GM23338 (cell line): ENCODE measurements around the gene PGS1. TPM values are rescaled to one million over a fixed set of nuclear protein-coding genes. Genes with fewer than 3 reads are reported as not detected.

Source experiments
- ATAC-seq: fragments of 200-7000 bp; cut with Tn5 transposase; 3 replicates; pipeline ENCODE4 v1.9.1; 2020
- DNase-seq: peaks from one replicate; pipeline ENCODE4 v3.0.0-alpha.2; 2015; ENCODE audit warnings: low spot score
- H2AFZ ChIP-seq: fragments of 200-600 bp; sonication (generic); 2 replicates; pipeline ENCODE4 v1.8.0; 2016; ENCODE audit warnings: antibody characterized with exemption, mild to moderate bottlenecking, moderate library complexity
- H3F3A ChIP-seq: fragments of 200-600 bp; sonication (generic); replicated peaks from 2 replicates; pipeline ENCODE4 v1.8.0; 2017; ENCODE audit warnings: antibody characterized with exemption, mixed run types, low read depth
- H3K27ac ChIP-seq: fragments of 200-600 bp; sonication (generic); 2 replicates; pipeline ENCODE4 v1.6.1; 2016; ENCODE audit warnings: low read depth
- H3K27me3 ChIP-seq: fragments of 200-600 bp; sonication (generic); 2 replicates; pipeline ENCODE4 v1.8.0; 2016; ENCODE audit warnings: mild to moderate bottlenecking, mixed run types, moderate library complexity; ENCODE audit not compliant: insufficient read depth
- H3K36me3 ChIP-seq: fragments of 200-600 bp; sonication (generic); 2 replicates; pipeline ENCODE4 v1.8.0; 2016; ENCODE audit warnings: mild to moderate bottlenecking; ENCODE audit not compliant: insufficient read depth
- H3K4me1 ChIP-seq: fragments of 200-600 bp; sonication (generic); 2 replicates; pipeline ENCODE4 v1.8.0; 2016; ENCODE audit warnings: mild to moderate bottlenecking, moderate library complexity; ENCODE audit not compliant: insufficient read depth
- H3K4me2 ChIP-seq: fragments of 200-600 bp; sonication (generic); 2 replicates; pipeline ENCODE4 v1.7.1; 2017; ENCODE audit warnings: mixed run types
- H3K4me3 ChIP-seq: fragments of 200-600 bp; sonication (generic); 2 replicates; pipeline ENCODE4 v1.6.1; 2016; ENCODE audit warnings: mixed run types
- H3K79me2 ChIP-seq: fragments of 200-600 bp; sonication (generic); replicated peaks from 2 replicates; pipeline ENCODE4 v1.8.0; 2017; ENCODE audit warnings: mild to moderate bottlenecking; ENCODE audit not compliant: insufficient read depth
- H3K9me2 ChIP-seq: fragments of 200-600 bp; sonication (generic); 2 replicates; pipeline ENCODE4 v1.8.0; 2017; ENCODE audit not compliant: insufficient read depth
- H4K20me1 ChIP-seq: fragments of 200-600 bp; sonication (generic); replicated peaks from 2 replicates; pipeline ENCODE4 v1.8.0; 2017; ENCODE audit warnings: mild to moderate bottlenecking; ENCODE audit not compliant: insufficient read depth
- H3K27ac Mint-ChIP-seq: 2 replicates; pipeline ENCODE4 v1.8.0; 2020; ENCODE audit warnings: inconsistent platforms, mild to moderate bottlenecking, moderate library complexity, mixed read lengths
- H3K27me3 Mint-ChIP-seq: 3 replicates; pipeline ENCODE4 v1.8.0; 2022; ENCODE audit warnings: low read depth, mild to moderate bottlenecking, moderate library complexity, mixed read lengths, inconsistent platforms; ENCODE audit not compliant: insufficient read depth, poor library complexity
- H3K36me3 Mint-ChIP-seq: 3 replicates; pipeline ENCODE4 v1.8.0; 2021; ENCODE audit warnings: low read depth, mild to moderate bottlenecking, inconsistent platforms, moderate library complexity, mixed read lengths
- H3K4me1 Mint-ChIP-seq: 3 replicates; pipeline ENCODE4 v1.8.0; 2020; ENCODE audit warnings: mild to moderate bottlenecking, inconsistent platforms, mixed read lengths
- H3K4me3 Mint-ChIP-seq: 3 replicates; pipeline ENCODE4 v1.8.0; 2021; ENCODE audit warnings: moderate library complexity, mild to moderate bottlenecking, inconsistent platforms, mixed read lengths
- H3K9me3 Mint-ChIP-seq: 3 replicates; pipeline ENCODE4 v1.8.0; 2020; ENCODE audit warnings: moderate library complexity, mild to moderate bottlenecking, inconsistent platforms, mixed read lengths
- CREB1 ChIP-seq: fragments of 250-450 bp; sonication (Bioruptor Pico); IDR thresholded peaks from 2 replicates; pipeline ENCODE4 v1.5.0; 2020; ENCODE audit warnings: low read depth, mild to moderate bottlenecking, moderate library complexity
- CTCF ChIP-seq, 2 experiments: fragments of 200-600 bp in 1 of 2; sonication (generic) in 1 of 2; conservative IDR thresholded peaks; 2 replicates each; pipeline versions ENCODE4 v1.5.1 to v1.6.1; 2016 to 2017; ENCODE audit warnings: antibody characterized with exemption in 2 of 2, low read depth in 2 of 2, mild to moderate bottlenecking in 2 of 2, moderate library complexity in 1 of 2
- ETS1 ChIP-seq: IDR thresholded peaks from 2 replicates; pipeline ENCODE4 v1.6.1; 2016; ENCODE audit warnings: antibody characterized with exemption
- EZH2 ChIP-seq: fragments of 200-600 bp; sonication (generic); IDR thresholded peaks from one replicate; pipeline ENCODE4 v1.8.0; 2017; ENCODE audit warnings: antibody characterized with exemption, mild to moderate bottlenecking, low read depth; ENCODE audit not compliant: unreplicated experiment
- EZH2phosphoT487 ChIP-seq: fragments of 200-600 bp; sonication (generic); IDR thresholded peaks from one replicate; pipeline ENCODE4 v1.8.1; 2018; ENCODE audit warnings: antibody characterized with exemption; ENCODE audit not compliant: unreplicated experiment
- JUNB ChIP-seq: IDR thresholded peaks from one replicate; pipeline ENCODE4 v1.6.1; 2016; ENCODE audit warnings: antibody characterized with exemption; ENCODE audit not compliant: unreplicated experiment
- NANOG ChIP-seq: IDR thresholded peaks from 2 replicates; pipeline ENCODE4 v1.6.1; 2016; ENCODE audit warnings: antibody characterized with exemption, borderline replicate concordance
- POLR2AphosphoS5 ChIP-seq: IDR thresholded peaks from 2 replicates; pipeline ENCODE4 v1.6.1; 2016; ENCODE audit warnings: antibody characterized with exemption, low read depth
- REST ChIP-seq: IDR thresholded peaks from one replicate; pipeline ENCODE4 v1.6.1; 2018; ENCODE audit warnings: antibody characterized with exemption; ENCODE audit not compliant: unreplicated experiment
- ZNF114 ChIP-seq: fragments of 250-450 bp; sonication (Bioruptor Pico); IDR thresholded peaks from 2 replicates; pipeline ENCODE4 v1.5.0; 2020; ENCODE audit warnings: mild to moderate bottlenecking, moderate library complexity
- ZNF331 ChIP-seq: fragments of 250-450 bp; sonication (Bioruptor Pico); IDR thresholded peaks from 2 replicates; pipeline ENCODE4 v1.5.0; 2020; ENCODE audit warnings: low read depth, mild to moderate bottlenecking, moderate library complexity
- ZNF462 ChIP-seq: fragments of 250-450 bp; sonication (Bioruptor Pico); IDR thresholded peaks from 2 replicates; pipeline ENCODE4 v1.5.0; 2020; ENCODE audit warnings: mild to moderate bottlenecking, moderate library complexity
- polyA plus RNA-seq: library from polyadenylated mRNA; unstranded; fragments of >200 nt; fragmentation: Nextera tagmentation; extraction: Ambion mirVana; gene quantifications from 2 replicates; pipeline ENCODE4 v1.2.1, GENCODE V29; 2016
- total RNA-seq: library from RNA; depleted of rRNA; stranded (reverse); fragments of >200 nt; shearing (Covaris generic); gene quantifications from 2 replicates; pipeline ENCODE4 v1.2.3, GENCODE V29; 2014

PGS1 gene
- total and polyA plus RNA-seq, 2 experiments from 2014 or later = 43.9 to 67.1 TPM

- no peaks in the 10 kb centered on the region for H3K27me3 ChIP-seq
- Mint-ChIP-seq H3K4me3 (no peak overlapping the region; the same call in 2 of the 3 replicates), H3K9me3 (peaks cover 16% of the 10 kb centered on the region), H3K27ac (no peak overlapping the region), H3K36me3 (peaks cover 4% of the 10 kb centered on the region; the same call in 1 of the 3 replicates), H3K4me1 (peaks cover 37% of the 10 kb centered on the region), H3K27me3 (peaks cover 20% of the 10 kb centered on the region)
- H3K4me3 ChIP-seq = no peak overlapping the region
- peak overlapping the region; percentile 24 for H3K4me2 ChIP-seq
- ATAC-seq (peak; percentile 11), DNase-seq (no peak)
- no peaks in the 10 kb centered on the region for H4K20me1 ChIP-seq
- H3K79me2 ChIP-seq = no peaks in the 10 kb centered on the region
- no peaks in the 10 kb centered on the region for H3K9me2 ChIP-seq
- H3K4me1 ChIP-seq = peaks cover 6% of the 10 kb centered on the region; the same call in 1 of the 2 replicates
- no peaks in the 10 kb centered on the region for H3K36me3 ChIP-seq
- TF ChIP-seq EZH2phosphoT487 (no peak), CTCF (conservative IDR thresholded peaks at IDR 0.05; ENCODE audit: low read depth in 2 of 2) (no peak), JUNB (no peak), ZNF331 (no peak), ETS1 (no peak), EZH2 (no peak), ZNF114 (CRISPR knock-in tag) (no peak), REST (no peak), CREB1 (CRISPR knock-in tag) (no peak), NANOG (no peak), POLR2AphosphoS5 (no peak), ZNF462 (CRISPR knock-in tag) (no peak)
- H2AFZ ChIP-seq = no peak overlapping the region
- H3K27ac ChIP-seq = no peak overlapping the region
- 0 out of 2 replicates have a peak, but pooled peaks cover 4% of the 10 kb centered on the region for H3F3A ChIP-seq
These were observed 56.2 kb downstream of the PGS1 start for GRCh38 chr17:78434455-78435329.
